ENCODE results near the gene GALNT17. TPM values are rescaled to one million over a fixed set of nuclear protein-coding genes. Genes with fewer than 3 reads are reported as not detected.

The GALNT17 gene
- total RNA-seq, 1 experiment from 2014 or later: not detected

DNA sequence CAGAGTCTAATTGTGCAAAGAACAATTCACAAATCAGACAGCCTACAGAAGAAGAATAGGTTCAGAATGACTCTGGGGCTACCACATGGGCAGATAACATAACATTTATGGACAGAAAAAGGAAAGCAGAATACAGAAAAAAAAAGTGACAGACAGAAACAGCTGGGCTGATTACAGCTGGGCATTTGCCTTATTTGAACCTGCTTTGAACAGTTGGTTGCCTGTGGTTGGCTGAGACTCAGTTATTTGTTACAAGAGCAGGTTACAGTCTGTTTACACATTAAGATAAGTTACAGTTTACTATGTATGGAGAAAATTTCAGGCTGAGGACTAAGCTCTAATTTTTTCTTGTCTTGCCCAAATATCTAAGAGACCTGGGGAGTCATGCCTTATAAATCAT, 327.2 kb downstream of the GALNT17 start:
- no peak for TF ChIP-seq POLR2AphosphoS5 (IDR thresholded peaks at IDR 0.05; ENCODE audit: low read depth, low read length)
- no peak for TF ChIP-seq SIN3A (IDR thresholded peaks at IDR 0.05; ENCODE audit: borderline replicate concordance, insufficient read depth, low read depth, low read length)
- no peak for TF ChIP-seq TCF7L2 (IDR thresholded peaks at IDR 0.05; ENCODE audit: low read depth, low read length)
- TF ChIP-seq CTCF (IDR thresholded peaks at IDR 0.05): no peak
- TF ChIP-seq REST (IDR thresholded peaks at IDR 0.05; ENCODE audit: insufficient read depth in 1 of 2, low read depth in 2 of 2, low read length in 1 of 2): no peak
- Histone ChIP-seq H3K27ac (ENCODE audit: low read length) (no peak overlapping the region), H3K4me3 (ENCODE audit: low read depth in 2 of 2, low read length in 2 of 2) (no peak overlapping the region), H3K27me3 (ENCODE audit: control insufficient read depth, insufficient read depth, low read length) (no peaks in the 10 kb centered on the region), H3K9me3 (ENCODE audit: control insufficient read depth, insufficient read depth, low read depth, low read length) (no peaks in the 10 kb centered on the region), H3K4me1 (ENCODE audit: control insufficient read depth, insufficient read depth, low read length) (no peaks in the 10 kb centered on the region), H3K36me3 (ENCODE audit: control insufficient read depth, insufficient read depth, low read length) (no peaks in the 10 kb centered on the region)
- in situ Hi-C loops (cut with HindIII; ENCODE audit: low pct_unique_long_range_greater_than_20kb, low sequenced_read_pairs) (no loop called here), intact Hi-C loops (cut with micrococcal nuclease; ENCODE audit: unreplicated experiment) (no loop called here)
- CTCF ChIA-PET: no interaction called here
- BruUV-seq (replicated peaks): no TSS peak
- DNase-seq (ENCODE audit: low read depth, low spot score): no peak
- POLR2A ChIA-PET: no interaction called here
- ATAC-seq: no peak

GRCh38 chr7:71461572-71461971, 329.6 kb downstream of the GALNT17 start:
- DNase-seq (ENCODE audit: low read depth, low spot score) (no peak), ATAC-seq (no peak)
- Histone ChIP-seq H3K4me3 (ENCODE audit: low read depth in 2 of 2, low read length in 2 of 2) (no peak overlapping the region), H3K27ac (ENCODE audit: low read length) (no peak overlapping the region), H3K9me3 (ENCODE audit: control insufficient read depth, insufficient read depth, low read depth, low read length) (no peaks in the 10 kb centered on the region), H3K27me3 (ENCODE audit: control insufficient read depth, insufficient read depth, low read length) (no peaks in the 10 kb centered on the region), H3K4me1 (ENCODE audit: control insufficient read depth, insufficient read depth, low read length) (no peaks in the 10 kb centered on the region), H3K36me3 (ENCODE audit: control insufficient read depth, insufficient read depth, low read length) (no peaks in the 10 kb centered on the region)
- TF ChIP-seq SIN3A (IDR thresholded peaks at IDR 0.05; ENCODE audit: borderline replicate concordance, insufficient read depth, low read depth, low read length) (no peak), CTCF (IDR thresholded peaks at IDR 0.05) (no peak), REST (IDR thresholded peaks at IDR 0.05; ENCODE audit: insufficient read depth in 1 of 2, low read depth in 2 of 2, low read length in 1 of 2) (no peak), TCF7L2 (IDR thresholded peaks at IDR 0.05; ENCODE audit: low read depth, low read length) (no peak), POLR2AphosphoS5 (IDR thresholded peaks at IDR 0.05; ENCODE audit: low read depth, low read length) (no peak)
- ChIA-PET POLR2A (no interaction called here), CTCF (no interaction called here)
- intact Hi-C loops (cut with micrococcal nuclease; ENCODE audit: unreplicated experiment): no loop called here
- in situ Hi-C loops (cut with HindIII; ENCODE audit: low pct_unique_long_range_greater_than_20kb, low sequenced_read_pairs): no loop called here
- no TSS peak for BruUV-seq (replicated peaks)
